RWPE2 (cell line): ENCODE measurements around the gene CRACR2B.

Source experiments
- ATAC-seq: fragments of 200-7000 bp; cut with Tn5 transposase; 3 replicates; pipeline ENCODE4 v1.9.1; 2021; ENCODE audit warnings: low read depth
- DNase-seq: peaks from one replicate; pipeline ENCODE4 v3.0.0-alpha.2; 2020; ENCODE audit warnings: low spot score
- H3K27ac ChIP-seq: fragments of 450-650 bp; 2 replicates; pipeline ENCODE4 v1.5.1; 2017; ENCODE audit warnings: mild to moderate bottlenecking; ENCODE audit not compliant: poor library complexity, severe bottlenecking
- H3K27me3 ChIP-seq: fragments of 250-450 bp; sonication (Bioruptor Pico); 2 replicates; pipeline ENCODE4 v1.5.1; 2021; ENCODE audit warnings: mild to moderate bottlenecking, moderate library complexity; ENCODE audit not compliant: insufficient read depth, poor library complexity, severe bottlenecking
- H3K36me3 ChIP-seq: fragments of 250-450 bp; sonication (Bioruptor Pico); 2 replicates; pipeline ENCODE4 v1.5.1; 2020; ENCODE audit warnings: low read depth, mild to moderate bottlenecking, moderate library complexity
- H3K4me1 ChIP-seq: fragments of 250-450 bp; sonication (Bioruptor Pico); 2 replicates; pipeline ENCODE4 v1.5.1; 2021; ENCODE audit warnings: mild to moderate bottlenecking, moderate library complexity; ENCODE audit not compliant: insufficient read depth, poor library complexity, severe bottlenecking
- H3K4me3 ChIP-seq: fragments of 250-450 bp; sonication (Bioruptor Pico); 2 replicates; pipeline ENCODE4 v1.5.1; 2021; ENCODE audit warnings: mild to moderate bottlenecking, moderate library complexity; ENCODE audit not compliant: severe bottlenecking
- H3K9me3 ChIP-seq: fragments of 250-450 bp; sonication (Bioruptor Pico); 2 replicates; pipeline ENCODE4 v1.5.1; 2021; ENCODE audit warnings: mild to moderate bottlenecking, moderate library complexity; ENCODE audit not compliant: severe bottlenecking
- TF ChIP-seq, protein P1 (sequence below): fragments of 450-650 bp; IDR thresholded peaks from one replicate; pipeline ENCODE4 v1.5.1; 2017; ENCODE audit warnings: mild to moderate bottlenecking, moderate library complexity; ENCODE audit not compliant: poor library complexity, severe bottlenecking

CRACR2B gene

GRCh38 chr11:792535-792821 is 35.2 kb upstream of the CRACR2B start:
- ATAC-seq = no peak
- DNase-seq = no peak
- TF ChIP-seq, protein P1, sequence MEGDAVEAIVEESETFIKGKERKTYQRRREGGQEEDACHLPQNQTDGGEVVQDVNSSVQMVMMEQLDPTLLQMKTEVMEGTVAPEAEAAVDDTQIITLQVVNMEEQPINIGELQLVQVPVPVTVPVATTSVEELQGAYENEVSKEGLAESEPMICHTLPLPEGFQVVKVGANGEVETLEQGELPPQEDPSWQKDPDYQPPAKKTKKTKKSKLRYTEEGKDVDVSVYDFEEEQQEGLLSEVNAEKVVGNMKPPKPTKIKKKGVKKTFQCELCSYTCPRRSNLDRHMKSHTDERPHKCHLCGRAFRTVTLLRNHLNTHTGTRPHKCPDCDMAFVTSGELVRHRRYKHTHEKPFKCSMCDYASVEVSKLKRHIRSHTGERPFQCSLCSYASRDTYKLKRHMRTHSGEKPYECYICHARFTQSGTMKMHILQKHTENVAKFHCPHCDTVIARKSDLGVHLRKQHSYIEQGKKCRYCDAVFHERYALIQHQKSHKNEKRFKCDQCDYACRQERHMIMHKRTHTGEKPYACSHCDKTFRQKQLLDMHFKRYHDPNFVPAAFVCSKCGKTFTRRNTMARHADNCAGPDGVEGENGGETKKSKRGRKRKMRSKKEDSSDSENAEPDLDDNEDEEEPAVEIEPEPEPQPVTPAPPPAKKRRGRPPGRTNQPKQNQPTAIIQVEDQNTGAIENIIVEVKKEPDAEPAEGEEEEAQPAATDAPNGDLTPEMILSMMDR = no peak
- Histone ChIP-seq H3K9me3 (no peaks in the 10 kb centered on the region), H3K4me3 (no peak overlapping the region), H3K36me3 (peaks cover 7% of the 10 kb centered on the region; the same call in 1 of the 2 replicates), H3K27ac (no peak overlapping the region), H3K4me1 (peaks cover 2% of the 10 kb centered on the region), H3K27me3 (peaks cover 9% of the 10 kb centered on the region)

GRCh38 chr11:792873-793272 is 34.8 kb upstream of the CRACR2B start:
- Histone ChIP-seq H3K27ac (no peak overlapping the region), H3K36me3 (peaks cover 7% of the 10 kb centered on the region; the same call in 1 of the 2 replicates), H3K4me3 (no peak overlapping the region), H3K27me3 (peaks cover 9% of the 10 kb centered on the region), H3K9me3 (no peaks in the 10 kb centered on the region), H3K4me1 (peaks cover 2% of the 10 kb centered on the region)
- ATAC-seq (no peak), DNase-seq (no peak)
- TF ChIP-seq, protein P1 = no peak

- H3K27ac ChIP-seq = no peak overlapping the region
- H3K4me3 ChIP-seq = no peak overlapping the region
- TF ChIP-seq, protein P1 = no peak
- no peaks in the 10 kb centered on the region for H3K9me3 ChIP-seq
- peaks cover 2% of the 10 kb centered on the region for H3K4me1 ChIP-seq
- H3K36me3 ChIP-seq = peaks cover 7% of the 10 kb centered on the region; the same call in 1 of the 2 replicates
- ATAC-seq = no peak
- no peak for DNase-seq
- peaks cover 9% of the 10 kb centered on the region for H3K27me3 ChIP-seq
Measured at GRCh38 chr11:793556-793955, 34.2 kb upstream of the CRACR2B start.

DNA sequence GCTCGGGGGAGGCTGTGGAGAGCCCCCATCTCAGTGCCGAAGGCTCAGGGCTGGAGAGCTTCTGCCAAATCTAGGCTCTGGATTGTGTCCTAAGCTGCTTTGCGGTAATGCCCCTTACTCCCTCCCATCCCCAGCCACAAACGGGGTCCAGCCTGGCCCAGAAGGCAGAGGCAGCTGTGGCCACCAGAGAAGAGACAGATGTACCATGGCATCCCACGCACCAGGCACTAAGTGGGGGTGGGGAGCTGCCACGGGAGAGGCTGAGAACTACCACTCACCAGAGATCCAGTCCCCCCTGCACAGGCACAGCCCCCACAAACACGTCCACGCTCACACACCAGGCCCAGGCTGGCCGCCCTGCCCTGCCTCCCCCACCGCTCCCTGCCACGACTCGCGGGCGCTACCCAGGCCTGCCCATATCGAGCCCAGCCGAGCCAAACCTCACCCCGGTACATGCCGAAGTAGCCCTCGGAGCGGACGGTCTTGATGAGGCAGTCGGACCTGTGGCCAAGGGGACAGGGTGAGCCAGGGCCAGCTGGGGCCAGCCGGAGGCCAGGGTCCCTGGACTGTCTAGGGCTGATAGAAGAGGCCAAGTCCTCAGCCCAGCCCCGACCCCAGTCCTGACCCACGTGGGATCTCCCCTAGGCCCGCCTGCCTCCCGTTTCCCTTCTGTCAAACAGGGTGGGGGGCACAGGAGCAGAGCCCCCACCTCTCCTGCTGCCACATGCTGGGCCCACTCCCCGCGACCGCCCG is 33.5 kb upstream of the CRACR2B start:
- Histone ChIP-seq H3K4me1 (peaks cover 2% of the 10 kb centered on the region), H3K27me3 (peaks cover 6% of the 10 kb centered on the region), H3K9me3 (no peaks in the 10 kb centered on the region), H3K27ac (peak overlapping the region; percentile 70), H3K4me3 (no peak overlapping the region), H3K36me3 (peaks cover 7% of the 10 kb centered on the region; the same call in 1 of the 2 replicates)
- DNase-seq = no peak
- TF ChIP-seq, protein P1 = no peak
- no peak for ATAC-seq
